KMS-11 (cell line): ENCODE results near the gene COL15A1.
A peak's percentile ranks its signal among the peaks of the same experiment; 100 is the strongest.

Experiments
- H2AFZ ChIP-seq: fragments of 200-600 bp; sonication (generic); 2 replicates; pipeline ENCODE4 v1.6.1; 2016; ENCODE audit warnings: antibody characterized with exemption, mixed run types, low read depth
- H3K27ac ChIP-seq: fragments of 200-600 bp; sonication (generic); 2 replicates; pipeline ENCODE4 v1.6.1; 2016; ENCODE audit warnings: mild to moderate bottlenecking, mixed run types
- H3K27me3 ChIP-seq: fragments of 200-600 bp; sonication (generic); 2 replicates; pipeline ENCODE4 v1.6.1; 2017; ENCODE audit warnings: mild to moderate bottlenecking, low read depth, mixed run types, moderate library complexity; ENCODE audit not compliant: insufficient read depth
- H3K36me3 ChIP-seq: fragments of 200-600 bp; sonication (generic); 2 replicates; pipeline ENCODE4 v1.6.1; 2017; ENCODE audit warnings: mild to moderate bottlenecking, mixed run types; ENCODE audit not compliant: insufficient read depth
- H3K4me1 ChIP-seq: fragments of 200-600 bp; sonication (generic); 2 replicates; pipeline ENCODE4 v1.6.1; 2016; ENCODE audit warnings: mild to moderate bottlenecking, low read depth, mixed run types; ENCODE audit not compliant: poor library complexity, severe bottlenecking
- H3K4me2 ChIP-seq: fragments of 200-600 bp; sonication (generic); 2 replicates; pipeline ENCODE4 v1.7.0; 2016; ENCODE audit warnings: mild to moderate bottlenecking, mixed run types
- H3K4me3 ChIP-seq: fragments of 200-600 bp; sonication (generic); IDR thresholded peaks from 2 replicates; pipeline ENCODE4 v1.6.1; 2017; ENCODE audit warnings: low read depth, low read length, mixed read lengths; ENCODE audit not compliant: insufficient read depth
- H3K79me2 ChIP-seq: fragments of 200-600 bp; sonication (generic); 2 replicates; pipeline ENCODE4 v1.6.1; 2016; ENCODE audit warnings: low read depth, mixed run types; ENCODE audit not compliant: insufficient read depth
- H3K9ac ChIP-seq: fragments of 200-600 bp; sonication (generic); 2 replicates; pipeline ENCODE4 v1.6.1; 2016; ENCODE audit warnings: mild to moderate bottlenecking, mixed run types
- H4K20me1 ChIP-seq: fragments of 200-600 bp; sonication (generic); 2 replicates; pipeline ENCODE4 v1.6.1; 2016; ENCODE audit warnings: mild to moderate bottlenecking, mixed run types; ENCODE audit not compliant: insufficient read depth
- TF ChIP-seq, protein P1 (sequence below): fragments of 200-600 bp; sonication (generic); conservative IDR thresholded peaks from 2 replicates; pipeline ENCODE4 v1.6.1; 2017; ENCODE audit warnings: low read depth, mild to moderate bottlenecking, antibody characterized with exemption, low read length, moderate library complexity, mixed read lengths

The COL15A1 gene

DNA sequence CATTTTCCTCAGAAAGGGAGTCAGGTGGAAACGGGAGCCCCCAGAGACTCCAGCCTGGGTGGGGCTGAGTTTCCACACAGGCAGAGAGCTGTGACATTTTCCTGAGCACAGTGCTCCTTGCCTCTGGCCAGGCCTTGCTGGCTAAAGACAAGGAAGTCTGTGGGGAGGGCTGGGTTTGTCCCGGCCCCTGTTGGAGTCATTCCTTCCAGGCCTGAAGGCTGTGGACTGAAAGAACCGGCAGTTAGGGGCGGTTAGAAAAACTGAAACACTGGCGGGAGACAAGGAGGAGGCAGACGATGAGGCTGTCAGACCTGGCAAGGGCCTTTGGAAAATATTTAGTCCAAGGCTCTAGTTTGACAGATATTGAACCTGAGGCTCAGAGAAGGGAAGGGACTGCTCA is 29.9 kb downstream of the COL15A1 start:
- no peak overlapping the region for H3K9ac ChIP-seq
- H3K27ac ChIP-seq, result no peak overlapping the region
- no peak overlapping the region for H3K4me2 ChIP-seq
- no peak overlapping the region for H2AFZ ChIP-seq
- H3K36me3 ChIP-seq, result no peaks in the 10 kb centered on the region
- no peaks in the 10 kb centered on the region for H3K79me2 ChIP-seq
- no peaks in the 10 kb centered on the region for H4K20me1 ChIP-seq
- H3K27me3 ChIP-seq, result peaks cover 10% of the 10 kb centered on the region; the same call in 1 of the 2 replicates
- H3K4me3 ChIP-seq, result no peak overlapping the region
- peaks cover 11% of the 10 kb centered on the region for H3K4me1 ChIP-seq
- TF ChIP-seq, protein P1, sequence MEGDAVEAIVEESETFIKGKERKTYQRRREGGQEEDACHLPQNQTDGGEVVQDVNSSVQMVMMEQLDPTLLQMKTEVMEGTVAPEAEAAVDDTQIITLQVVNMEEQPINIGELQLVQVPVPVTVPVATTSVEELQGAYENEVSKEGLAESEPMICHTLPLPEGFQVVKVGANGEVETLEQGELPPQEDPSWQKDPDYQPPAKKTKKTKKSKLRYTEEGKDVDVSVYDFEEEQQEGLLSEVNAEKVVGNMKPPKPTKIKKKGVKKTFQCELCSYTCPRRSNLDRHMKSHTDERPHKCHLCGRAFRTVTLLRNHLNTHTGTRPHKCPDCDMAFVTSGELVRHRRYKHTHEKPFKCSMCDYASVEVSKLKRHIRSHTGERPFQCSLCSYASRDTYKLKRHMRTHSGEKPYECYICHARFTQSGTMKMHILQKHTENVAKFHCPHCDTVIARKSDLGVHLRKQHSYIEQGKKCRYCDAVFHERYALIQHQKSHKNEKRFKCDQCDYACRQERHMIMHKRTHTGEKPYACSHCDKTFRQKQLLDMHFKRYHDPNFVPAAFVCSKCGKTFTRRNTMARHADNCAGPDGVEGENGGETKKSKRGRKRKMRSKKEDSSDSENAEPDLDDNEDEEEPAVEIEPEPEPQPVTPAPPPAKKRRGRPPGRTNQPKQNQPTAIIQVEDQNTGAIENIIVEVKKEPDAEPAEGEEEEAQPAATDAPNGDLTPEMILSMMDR, result no peak

DNA sequence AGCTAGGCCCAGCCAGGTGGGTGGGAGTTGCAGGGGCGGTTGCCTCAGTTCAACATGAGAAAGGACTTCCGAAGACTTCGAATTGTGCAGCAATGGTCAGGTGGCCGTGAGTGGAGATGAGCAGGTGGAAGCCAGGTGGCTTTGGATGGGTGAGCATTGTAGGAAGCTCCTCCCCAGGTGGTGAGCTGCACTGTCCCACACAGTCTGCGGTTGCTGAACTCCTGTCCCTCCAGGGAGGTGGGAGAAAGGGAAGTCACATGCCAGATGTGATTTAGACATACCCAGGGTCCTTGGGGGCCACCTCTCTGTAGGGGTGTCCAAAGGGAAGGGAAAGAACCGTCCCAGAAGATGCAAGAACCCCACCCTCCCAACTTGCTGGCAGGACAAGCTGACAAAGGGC is 30.4 kb downstream of the COL15A1 start:
- peaks cover 10% of the 10 kb centered on the region; the same call in 1 of the 2 replicates for H3K27me3 ChIP-seq
- H3K27ac ChIP-seq, result no peak overlapping the region
- H3K4me2 ChIP-seq, result no peak overlapping the region
- TF ChIP-seq, protein P1, result no peak
- no peaks in the 10 kb centered on the region for H3K79me2 ChIP-seq
- H3K9ac ChIP-seq, result no peak overlapping the region
- no peaks in the 10 kb centered on the region for H3K36me3 ChIP-seq
- H3K4me3 ChIP-seq, result no peak overlapping the region
- no peaks in the 10 kb centered on the region for H4K20me1 ChIP-seq
- no peak overlapping the region for H2AFZ ChIP-seq
- peaks cover 11% of the 10 kb centered on the region for H3K4me1 ChIP-seq

DNA sequence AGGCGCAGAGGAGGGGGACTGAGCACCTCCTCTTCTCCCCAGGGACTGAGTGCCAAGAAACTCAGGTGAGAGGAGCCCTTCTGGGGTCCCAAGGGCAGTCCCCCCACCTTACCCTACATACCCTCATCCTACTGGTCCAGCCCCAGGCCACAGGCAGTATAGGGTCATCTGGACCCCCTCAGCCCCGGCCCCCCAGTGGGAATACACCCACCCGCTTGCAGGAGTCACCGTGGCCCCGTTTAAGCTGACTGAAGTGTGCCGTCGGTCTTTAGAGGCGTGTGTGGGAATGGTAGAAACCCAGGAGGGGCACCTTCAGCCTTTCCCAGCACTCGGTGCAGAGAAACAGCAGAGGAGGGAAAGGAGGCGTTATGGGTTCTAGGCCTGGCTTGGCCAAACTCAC is 30.8 kb downstream of the COL15A1 start:
- TF ChIP-seq, protein P1, result no peak
- Histone ChIP-seq H3K36me3 (no peaks in the 10 kb centered on the region), H3K79me2 (no peaks in the 10 kb centered on the region), H3K4me3 (no peak overlapping the region), H4K20me1 (no peaks in the 10 kb centered on the region), H3K27me3 (peaks cover 10% of the 10 kb centered on the region; the same call in 1 of the 2 replicates), H3K4me2 (peak overlapping the region; percentile 50; the same call in 1 of the 2 replicates), H2AFZ (peak overlapping the region; percentile 38), H3K9ac (no peak overlapping the region), H3K27ac (no peak overlapping the region), H3K4me1 (peaks cover 11% of the 10 kb centered on the region)

DNA sequence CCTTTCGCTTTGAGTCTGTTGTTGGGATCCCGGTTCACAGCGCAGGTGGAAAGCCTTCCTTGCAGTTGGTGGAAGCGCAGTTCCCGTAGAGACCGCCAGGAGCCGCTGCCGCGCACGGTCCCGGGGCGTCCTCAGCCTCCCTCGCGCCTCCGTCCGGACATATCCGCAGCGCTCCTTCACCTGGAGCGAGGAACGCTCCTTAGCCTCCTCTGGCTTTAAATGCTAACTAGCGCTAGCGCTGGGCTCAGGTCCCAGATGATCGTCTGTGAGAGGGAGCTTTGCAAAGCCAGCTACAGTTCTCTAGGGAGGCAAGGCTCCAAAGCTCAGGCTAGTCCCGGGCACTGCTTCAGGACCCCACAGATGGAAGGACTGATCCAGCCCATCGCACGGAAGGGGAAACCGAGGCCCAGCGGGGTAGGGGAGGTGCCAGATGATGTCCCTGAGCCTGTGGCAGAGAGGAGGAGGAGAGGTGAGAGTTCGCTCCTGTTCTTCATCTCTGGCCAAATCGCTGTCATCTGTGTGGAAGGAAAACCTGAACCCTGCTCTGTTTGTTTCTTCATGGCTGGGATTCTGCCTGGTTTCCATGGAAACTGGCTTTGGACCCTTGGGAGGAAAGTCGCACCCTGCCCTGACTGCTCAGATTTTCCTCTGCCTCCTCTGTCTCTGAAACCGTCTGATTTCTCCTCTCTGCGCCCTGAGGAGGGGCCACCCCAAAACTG is 31.4 kb downstream of the COL15A1 start:
- TF ChIP-seq, protein P1, result peak; percentile 92
- Histone ChIP-seq H2AFZ (peak overlapping the region; percentile 38), H3K27me3 (peaks cover 10% of the 10 kb centered on the region; the same call in 1 of the 2 replicates), H3K4me1 (peaks cover 11% of the 10 kb centered on the region), H3K36me3 (no peaks in the 10 kb centered on the region), H3K27ac (no peak overlapping the region), H3K9ac (no peak overlapping the region), H3K79me2 (no peaks in the 10 kb centered on the region), H4K20me1 (no peaks in the 10 kb centered on the region), H3K4me2 (peak overlapping the region; percentile 50), H3K4me3 (no peak overlapping the region)
